Gastroesophageal sphincter (tissue), 3 donors: ENCODE data around the gene TMEM117.

Source experiments
- POLR2AphosphoS5 ChIP-seq: sonication (generic); formaldehyde crosslinking; IDR thresholded peaks from one replicate; pipeline ENCODE4 v1.6.1; 2017; ENCODE audit warnings: antibody characterized with exemption
- TF ChIP-seq, protein P1 (sequence below), 4 experiments: fragments of 200-600 bp in 2 of 4; fragments of 450-650 bp in 2 of 4; sonication (generic) in 1 of 4; IDR thresholded peaks; one replicate each; pipeline ENCODE4 v1.5.1; 2017 to 2019; ENCODE audit warnings: antibody characterized with exemption in 4 of 4, mild to moderate bottlenecking in 2 of 4, moderate library complexity in 2 of 4

DNA sequence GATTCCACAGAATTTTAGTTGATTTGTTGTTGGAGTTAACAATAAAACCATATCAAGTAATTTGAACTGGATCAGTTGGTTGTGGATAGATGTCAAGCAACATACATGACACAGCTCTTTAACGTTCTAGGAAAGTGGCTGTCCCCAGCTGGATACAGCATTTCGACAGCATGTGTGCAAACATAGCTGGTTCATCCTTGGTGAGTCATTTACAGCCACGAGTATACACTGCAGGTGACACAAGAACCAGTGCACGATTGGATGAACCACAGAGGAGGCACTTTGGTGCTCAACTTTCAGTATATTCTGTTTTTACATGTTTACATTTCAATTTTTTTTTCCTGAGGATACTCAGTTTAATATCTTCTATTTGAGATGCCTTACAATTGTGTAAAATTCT is 242.4 kb downstream of the TMEM117 start:
- TF ChIP-seq, protein P1, sequence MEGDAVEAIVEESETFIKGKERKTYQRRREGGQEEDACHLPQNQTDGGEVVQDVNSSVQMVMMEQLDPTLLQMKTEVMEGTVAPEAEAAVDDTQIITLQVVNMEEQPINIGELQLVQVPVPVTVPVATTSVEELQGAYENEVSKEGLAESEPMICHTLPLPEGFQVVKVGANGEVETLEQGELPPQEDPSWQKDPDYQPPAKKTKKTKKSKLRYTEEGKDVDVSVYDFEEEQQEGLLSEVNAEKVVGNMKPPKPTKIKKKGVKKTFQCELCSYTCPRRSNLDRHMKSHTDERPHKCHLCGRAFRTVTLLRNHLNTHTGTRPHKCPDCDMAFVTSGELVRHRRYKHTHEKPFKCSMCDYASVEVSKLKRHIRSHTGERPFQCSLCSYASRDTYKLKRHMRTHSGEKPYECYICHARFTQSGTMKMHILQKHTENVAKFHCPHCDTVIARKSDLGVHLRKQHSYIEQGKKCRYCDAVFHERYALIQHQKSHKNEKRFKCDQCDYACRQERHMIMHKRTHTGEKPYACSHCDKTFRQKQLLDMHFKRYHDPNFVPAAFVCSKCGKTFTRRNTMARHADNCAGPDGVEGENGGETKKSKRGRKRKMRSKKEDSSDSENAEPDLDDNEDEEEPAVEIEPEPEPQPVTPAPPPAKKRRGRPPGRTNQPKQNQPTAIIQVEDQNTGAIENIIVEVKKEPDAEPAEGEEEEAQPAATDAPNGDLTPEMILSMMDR (IDR thresholded peaks at IDR 0.05): no peak
- TF ChIP-seq POLR2AphosphoS5: no peak
